Embryonic facial prominence (tissue), 1 donor: Measurements from ENCODE around the gene UBE2O.

Experiments used
- DNase-seq: peaks from one replicate; pipeline ENCODE4 v3.0.0-alpha.2; 2016; ENCODE audit errors: extremely low spot score

UBE2O gene

GRCh38 chr17:76467366-76467765 is 14.4 kb upstream of the UBE2O start, which contains the start of gene AANAT:
Gene AANAT (plus strand): TSS chr17:76467603. CDS start chr17:76468747, 1,144 bp downstream.
- DNase-seq: no peak

DNA sequence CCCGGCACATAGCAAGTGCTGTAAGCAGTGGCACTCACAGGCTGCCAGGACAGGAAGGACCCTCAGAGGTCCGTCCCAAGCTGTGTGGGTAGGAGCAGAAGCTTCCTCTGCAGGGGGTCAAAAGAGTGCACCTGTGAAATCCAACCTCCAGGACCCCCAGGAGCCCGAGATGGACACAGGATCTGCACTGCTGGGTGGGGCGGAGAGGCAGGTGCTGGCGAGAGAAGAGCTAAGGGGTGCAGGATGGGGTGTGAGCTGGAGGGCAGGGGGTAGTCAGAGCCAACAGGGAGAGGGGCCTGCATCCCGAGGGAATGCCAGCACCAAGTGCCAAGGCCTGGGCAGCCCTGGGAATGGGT is 13.8 kb upstream of the UBE2O start:
- no peak for DNase-seq

DNA sequence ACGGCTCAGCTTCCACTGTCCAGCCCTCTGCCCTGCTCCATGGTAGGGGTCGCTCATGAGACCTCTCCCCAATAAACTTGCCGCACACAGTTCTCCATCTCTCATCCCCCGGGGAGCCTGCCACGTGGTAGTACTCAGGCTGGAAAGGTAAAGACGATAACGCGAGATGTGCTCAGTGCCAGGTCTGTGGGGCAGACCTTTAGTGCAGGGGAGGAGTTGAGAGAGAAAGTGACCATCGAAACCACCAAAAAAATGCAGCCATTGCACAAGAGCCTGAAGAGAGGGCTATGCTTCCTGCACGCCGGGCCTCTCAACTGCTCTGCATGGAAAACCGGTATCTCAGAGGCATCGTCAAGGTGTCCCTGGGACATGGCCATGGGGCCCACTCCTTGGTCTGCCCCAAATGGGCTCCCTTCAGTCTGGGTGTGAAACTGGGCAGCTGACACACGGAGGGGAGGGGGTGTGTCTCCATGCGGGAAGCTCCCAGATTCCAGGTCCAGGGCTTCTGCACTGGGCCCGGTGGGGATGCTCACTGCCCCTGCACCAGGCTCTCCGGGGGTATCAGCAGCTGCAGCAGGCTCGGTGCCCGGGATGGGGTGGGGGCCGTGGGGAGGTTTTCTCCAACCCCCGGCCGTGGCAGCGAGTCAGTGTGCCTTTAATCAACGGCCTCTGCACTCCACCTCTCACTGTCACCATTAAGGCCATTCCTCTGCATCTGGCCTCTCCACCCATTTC is 9.8 kb upstream of the UBE2O start:
- DNase-seq: no peak

GRCh38 chr17:76461765-76462555 is 9.0 kb upstream of the UBE2O start:
- no peak for DNase-seq

DNA sequence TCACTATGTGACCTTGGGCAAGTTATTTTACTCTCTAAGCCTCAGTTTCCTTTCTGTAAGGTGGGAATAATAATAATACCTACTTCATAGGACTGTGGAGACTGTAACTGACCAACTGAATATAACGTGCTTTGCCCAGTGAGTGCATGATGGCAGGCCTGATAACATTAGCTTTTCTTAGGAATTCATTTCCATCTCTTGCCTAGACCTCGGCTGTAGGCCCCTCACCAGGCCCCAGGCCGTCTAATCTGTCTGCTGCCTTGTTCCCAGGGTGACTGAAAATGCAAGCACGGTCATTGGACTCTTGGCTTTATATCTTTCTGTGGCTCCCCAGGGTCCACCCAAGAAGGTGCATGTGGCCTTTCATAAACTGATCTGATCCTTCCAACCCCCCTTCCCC is 6.7 kb upstream of the UBE2O start:
- no peak for DNase-seq

DNA sequence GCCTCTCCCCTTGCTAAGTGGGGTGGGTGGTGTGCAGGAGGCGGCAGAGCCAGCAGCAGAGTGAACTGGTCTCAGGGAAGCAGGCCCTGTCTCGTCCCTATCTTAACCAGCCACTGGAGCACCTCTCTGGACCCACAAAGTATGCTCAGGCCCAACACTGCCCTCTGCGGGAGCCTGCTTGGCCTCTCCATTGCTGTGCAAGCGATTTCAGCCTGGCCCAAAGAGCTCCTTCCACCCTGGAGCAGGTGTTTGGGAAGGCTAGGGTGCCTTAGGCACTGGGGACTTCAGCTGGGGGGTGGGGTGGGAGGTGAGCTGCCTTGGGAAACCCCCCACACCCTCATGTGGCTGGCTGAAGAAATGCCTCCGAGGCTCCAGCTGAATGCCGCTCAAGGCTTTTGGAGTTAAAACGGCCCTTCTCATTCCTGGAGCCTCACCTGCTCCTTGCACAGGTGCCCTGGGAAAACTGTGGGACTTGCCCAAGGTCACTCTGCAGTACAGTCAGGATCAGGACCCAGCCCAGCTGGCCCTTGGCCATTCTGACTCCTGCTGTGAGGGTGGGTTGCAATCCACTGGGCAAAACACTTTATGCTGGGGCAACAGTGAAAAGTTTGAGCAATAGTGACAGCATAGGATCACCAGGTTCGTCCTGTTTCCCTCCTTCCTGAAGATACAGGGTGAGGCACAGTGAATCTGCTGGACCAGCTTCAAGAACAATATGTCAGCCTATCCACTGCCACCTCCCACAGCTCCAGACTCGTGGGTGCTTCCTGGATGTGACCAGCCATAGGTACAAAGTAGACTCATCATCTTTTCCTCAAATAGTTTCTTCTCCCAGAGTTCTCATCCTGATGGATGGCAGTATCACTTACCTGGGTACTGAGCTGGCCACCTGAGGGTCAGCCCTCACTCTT is 5.9 kb upstream of the UBE2O start:
- no peak for DNase-seq

DNA sequence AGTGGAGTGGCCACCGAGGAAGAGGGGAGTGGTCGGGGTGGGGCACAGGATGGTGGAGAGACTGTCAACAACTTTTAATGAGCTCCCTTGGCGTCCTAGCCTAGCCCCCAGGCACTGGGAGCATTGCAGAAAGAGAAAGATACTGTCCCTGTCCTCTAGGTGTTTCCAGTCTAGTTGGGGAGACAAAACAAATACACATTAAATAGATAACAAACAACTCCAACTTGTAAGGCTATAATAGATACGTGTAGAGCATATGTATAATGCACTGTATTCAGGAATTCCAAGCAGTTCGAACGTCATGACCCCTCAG is 435 bp upstream of the UBE2O start:
- DNase-seq: no peak

DNA sequence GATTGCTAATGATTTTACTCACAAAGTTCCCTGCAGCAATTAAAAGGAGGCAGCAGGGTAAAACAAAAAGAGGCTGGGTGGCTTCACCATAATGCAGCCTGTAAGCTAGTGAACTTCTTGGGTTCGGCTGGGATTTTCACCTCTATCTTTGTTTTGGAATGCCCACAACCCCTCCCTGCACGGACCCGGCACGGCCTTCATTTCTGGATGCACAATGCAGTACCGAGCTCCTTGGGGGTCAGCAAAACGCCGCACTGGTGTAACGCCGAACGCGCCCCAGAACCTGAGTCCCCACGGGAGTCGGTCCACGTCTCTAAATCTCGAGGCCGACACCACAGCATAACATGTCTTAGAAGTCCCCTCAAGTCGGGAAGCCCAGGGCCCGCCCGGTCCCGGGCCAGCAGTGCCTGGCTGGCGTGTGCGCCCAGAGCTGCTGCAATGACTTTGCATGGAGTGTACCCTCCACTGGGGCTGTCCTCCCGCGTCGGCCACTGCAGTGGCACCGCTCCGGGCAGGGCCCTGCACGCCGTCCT is 759 bp downstream of the UBE2O start:
- DNase-seq: no peak

DNA sequence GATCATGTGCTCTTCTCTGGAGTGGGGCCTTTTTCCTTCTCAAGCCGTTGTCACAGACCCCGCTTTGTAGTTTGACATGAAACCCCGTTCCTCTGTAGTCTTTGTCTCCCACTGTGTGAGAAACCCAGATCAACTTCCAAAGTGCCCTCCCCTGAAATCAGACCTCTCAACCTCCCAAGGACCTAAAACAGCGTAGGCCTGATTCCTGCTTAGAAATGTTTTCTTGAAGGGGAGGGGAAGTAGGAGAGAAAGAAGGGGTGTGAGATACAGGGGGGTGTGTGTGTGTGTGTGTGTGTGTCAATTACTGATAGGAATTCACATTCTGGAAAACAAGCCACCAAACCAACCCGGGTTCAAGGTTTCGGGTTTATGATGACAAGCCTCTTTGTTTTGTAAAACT is 1.4 kb downstream of the UBE2O start:
- no peak for DNase-seq

- DNase-seq: no peak
These were observed 3.8 kb downstream of the UBE2O start for GRCh38 chr17:76449126-76449525.

- DNase-seq: no peak
These were observed 4.9 kb downstream of the UBE2O start for GRCh38 chr17:76447931-76448652.

DNA sequence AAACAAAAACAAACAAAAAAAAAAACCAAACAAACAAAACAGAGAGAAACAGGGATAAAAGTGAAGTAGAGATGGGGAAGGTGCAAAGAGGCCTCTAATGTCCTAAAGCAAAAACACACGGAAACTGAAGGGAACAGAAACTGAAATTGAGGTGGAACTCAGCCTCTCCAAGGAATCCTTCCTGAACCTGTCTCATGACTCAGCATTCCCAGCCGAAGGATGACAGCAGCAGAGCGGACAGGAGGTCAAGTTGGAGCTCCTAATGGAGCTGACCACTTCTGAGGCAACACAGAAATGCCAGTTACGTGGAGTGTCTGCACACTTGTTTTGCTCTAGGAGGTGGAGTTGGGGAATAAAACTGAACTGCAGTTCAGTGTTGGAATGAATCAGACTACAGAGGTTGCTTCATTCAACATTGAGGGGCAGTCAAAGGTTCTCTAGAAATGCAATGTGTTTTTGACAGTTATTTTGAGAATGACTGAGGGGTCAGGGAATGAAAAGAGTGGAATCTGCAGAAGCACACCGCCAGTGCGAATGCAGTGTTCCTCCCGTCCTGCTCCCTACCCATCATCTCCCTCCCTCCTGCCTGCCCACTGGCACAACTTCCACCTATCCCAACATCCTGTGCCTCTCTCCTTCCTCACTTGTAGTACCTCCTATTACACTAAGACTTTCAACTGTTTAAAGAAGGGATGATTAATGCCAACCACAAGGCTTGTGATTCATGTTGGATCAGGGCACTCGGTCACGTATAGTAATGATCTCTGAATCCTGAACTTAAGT is 6.3 kb downstream of the UBE2O start:
- DNase-seq: no peak

DNA sequence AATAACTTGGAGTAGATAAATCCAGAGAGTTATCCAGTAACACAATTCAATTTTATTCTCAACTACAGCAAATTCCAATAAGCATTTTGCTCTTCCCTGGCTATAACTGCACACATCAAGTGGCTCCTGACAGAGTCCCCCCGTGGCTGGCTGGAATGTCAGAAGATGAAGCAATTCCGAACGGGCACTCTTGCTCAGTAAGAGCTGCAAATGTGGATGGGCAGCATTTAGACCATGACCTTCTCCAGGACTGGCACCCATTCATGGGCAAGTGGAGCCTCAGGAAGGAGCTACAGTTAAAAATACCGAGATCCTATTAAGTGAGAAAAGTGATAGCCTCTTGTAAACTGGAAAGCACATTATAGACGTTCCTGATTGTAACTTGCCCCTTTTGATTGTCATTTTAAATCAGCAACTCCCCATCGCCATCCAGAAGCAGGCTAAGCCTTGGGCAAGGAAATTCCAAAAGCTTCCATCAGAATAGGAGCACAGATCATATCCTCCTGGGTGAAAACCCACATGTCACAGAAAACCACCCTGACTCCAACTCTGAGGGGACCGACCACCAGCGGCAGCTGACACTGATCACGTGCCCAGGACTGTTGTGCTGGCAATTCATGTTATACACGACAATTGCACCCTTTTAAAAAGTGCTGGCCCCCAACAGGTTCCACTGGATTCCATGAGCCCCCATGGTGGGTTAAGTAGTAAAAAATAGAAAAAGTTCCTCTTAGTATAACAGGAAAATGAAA is 7.1 kb downstream of the UBE2O start:
- DNase-seq: no peak

GRCh38 chr17:76444518-76445311 is 8.2 kb downstream of the UBE2O start:
- DNase-seq: no peak

- DNase-seq: no peak
These were observed 10.3 kb downstream of the UBE2O start for GRCh38 chr17:76442341-76443338.

GRCh38 chr17:76441686-76442340 is 11.1 kb downstream of the UBE2O start:
- DNase-seq: no peak

DNA sequence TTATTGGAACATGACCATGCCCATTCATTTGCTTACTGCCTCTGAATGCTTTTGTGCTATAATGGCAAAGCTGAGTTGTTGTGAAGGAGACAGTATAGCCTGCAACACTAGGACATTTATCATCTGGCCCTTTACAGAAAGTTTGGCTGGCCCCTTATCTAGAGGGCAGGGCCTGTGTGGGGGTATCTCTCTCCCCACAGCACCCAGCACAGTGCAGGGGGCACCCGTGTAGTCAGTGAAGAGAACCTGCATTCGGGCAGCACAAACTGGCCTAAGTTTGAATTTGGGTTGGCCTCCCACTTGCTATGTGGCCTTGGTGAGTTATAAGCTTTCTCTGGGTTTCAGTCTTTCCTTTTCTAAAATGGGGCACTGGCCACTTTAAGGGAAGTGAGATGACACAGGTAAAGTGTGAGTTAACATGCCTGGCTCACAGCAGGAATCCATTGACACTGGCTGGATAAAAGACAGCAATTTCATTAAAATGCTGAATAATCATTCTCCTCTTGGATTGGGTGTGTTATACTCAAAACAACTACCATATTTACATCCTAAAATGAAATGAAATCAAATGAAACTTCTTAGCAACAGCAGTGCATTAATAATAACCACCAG is 12.1 kb downstream of the UBE2O start:
- no peak for DNase-seq
